GM12892 (cell line): ENCODE data around the gene TAC3.

Experiments
- POLR2A ChIP-seq: IDR thresholded peaks from 2 replicates; pipeline ENCODE4 v1.6.1; 2011; ENCODE audit warnings: low read depth, low read length, control low read depth
- POLR2AphosphoS5 ChIP-seq: IDR thresholded peaks from 2 replicates; pipeline ENCODE4 v1.6.1; 2011; ENCODE audit warnings: low read depth, low read length, control low read depth

GRCh38 chr12:56995930-56996496, 20.3 kb downstream of the TAC3 start:
- TF ChIP-seq POLR2A, result no peak
- TF ChIP-seq POLR2AphosphoS5, result no peak
